GM12801 (cell line): ENCODE measurements around the gene APPL2.

Experiments used
- TF ChIP-seq, protein P1 (sequence below): IDR thresholded peaks from one replicate; pipeline ENCODE4 v1.5.1; 2011; ENCODE audit warnings: control low read depth; ENCODE audit not compliant: insufficient read length; ENCODE audit errors: extremely low read depth

Gene APPL2

DNA sequence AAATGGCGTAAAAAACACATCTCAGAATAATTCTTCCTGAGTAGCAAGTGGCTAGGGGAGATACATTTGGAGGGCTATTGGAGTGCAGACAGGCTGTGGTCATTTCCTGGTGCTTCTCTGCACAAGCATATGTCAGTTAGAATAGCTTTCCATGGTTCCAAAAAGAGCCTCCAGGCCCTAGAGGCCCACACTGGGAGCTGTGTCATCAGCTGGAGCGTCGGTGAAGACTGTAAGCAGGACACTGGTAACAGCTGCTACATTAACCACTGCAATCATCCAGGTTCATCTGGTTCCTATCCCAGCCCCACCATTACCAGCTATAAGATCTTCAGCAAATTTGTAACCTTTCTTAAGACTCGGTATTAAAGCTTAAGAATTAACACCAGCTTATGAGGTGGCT lies 31.7 kb upstream of the APPL2 start:
- TF ChIP-seq, protein P1, sequence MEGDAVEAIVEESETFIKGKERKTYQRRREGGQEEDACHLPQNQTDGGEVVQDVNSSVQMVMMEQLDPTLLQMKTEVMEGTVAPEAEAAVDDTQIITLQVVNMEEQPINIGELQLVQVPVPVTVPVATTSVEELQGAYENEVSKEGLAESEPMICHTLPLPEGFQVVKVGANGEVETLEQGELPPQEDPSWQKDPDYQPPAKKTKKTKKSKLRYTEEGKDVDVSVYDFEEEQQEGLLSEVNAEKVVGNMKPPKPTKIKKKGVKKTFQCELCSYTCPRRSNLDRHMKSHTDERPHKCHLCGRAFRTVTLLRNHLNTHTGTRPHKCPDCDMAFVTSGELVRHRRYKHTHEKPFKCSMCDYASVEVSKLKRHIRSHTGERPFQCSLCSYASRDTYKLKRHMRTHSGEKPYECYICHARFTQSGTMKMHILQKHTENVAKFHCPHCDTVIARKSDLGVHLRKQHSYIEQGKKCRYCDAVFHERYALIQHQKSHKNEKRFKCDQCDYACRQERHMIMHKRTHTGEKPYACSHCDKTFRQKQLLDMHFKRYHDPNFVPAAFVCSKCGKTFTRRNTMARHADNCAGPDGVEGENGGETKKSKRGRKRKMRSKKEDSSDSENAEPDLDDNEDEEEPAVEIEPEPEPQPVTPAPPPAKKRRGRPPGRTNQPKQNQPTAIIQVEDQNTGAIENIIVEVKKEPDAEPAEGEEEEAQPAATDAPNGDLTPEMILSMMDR: no peak

DNA sequence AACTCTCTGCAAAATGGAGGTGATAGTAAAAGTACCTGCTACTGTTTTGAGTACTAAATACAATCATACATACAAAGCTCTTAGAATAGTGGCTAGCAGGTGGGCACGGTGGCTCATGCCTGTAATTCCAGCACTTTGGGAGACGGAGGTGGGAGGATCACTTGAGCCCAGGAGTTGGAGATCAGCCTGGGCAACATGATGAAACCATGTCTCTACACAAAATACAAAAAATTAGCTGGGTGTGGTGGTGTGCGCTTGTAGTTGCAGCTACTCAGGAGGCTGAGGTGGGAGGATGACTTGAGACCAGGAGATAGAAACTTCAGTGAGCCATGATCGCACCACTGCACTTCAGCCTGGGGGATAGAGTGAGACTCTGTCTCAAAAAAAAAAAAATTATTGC lies 28.8 kb upstream of the APPL2 start:
- TF ChIP-seq, protein P1: no peak

DNA sequence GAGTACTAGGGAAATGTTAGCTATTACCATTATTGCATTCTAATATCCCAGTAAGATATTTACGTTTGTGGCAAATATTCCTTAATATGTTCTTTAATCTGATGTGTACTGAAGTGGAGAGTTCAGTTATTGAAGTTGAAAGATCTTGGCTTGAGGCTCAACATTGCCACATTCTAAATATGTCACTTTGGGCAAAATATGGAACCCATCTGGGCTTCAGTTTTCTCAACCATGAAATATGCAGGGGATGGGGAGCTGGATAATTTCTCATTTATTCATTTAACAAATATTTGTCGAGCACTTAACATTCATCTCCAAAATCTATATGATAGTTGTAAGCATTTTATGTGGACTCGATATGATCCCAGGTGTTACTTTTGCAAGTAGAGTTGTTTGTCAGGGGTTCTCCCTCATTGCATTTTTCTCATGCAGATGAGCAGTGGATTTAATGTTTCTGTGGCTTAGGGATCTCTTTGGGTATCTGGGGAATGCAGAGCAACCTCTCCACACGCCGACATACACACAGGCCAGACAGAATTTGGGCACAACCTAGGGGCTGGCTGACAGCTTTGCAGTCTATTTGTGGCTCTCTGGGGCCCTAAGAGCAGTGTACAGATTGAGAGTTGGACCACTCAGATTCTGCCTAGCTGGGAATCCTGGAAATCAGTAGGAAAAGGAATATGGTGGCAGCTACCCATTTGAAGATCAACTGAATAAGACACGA lies 26.6 kb upstream of the APPL2 start:
- TF ChIP-seq, protein P1: no peak

DNA sequence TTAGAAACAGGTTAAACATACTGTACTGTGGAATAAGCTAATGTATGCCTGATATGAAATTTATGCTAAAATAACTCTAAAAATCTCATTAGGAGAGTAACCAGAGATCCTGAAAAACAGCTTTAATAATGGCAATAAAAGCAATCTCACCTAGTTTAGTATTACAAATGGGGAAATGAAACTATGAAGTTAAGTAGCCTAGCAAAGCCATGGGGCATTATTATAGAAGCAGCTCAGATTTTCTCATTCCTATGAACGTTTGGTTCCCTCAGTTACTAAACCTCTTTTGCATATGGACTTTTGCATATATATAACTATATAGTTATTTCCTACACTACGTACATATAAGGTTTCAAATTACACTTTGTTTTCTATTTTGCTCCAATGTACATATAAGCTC lies 25.0 kb upstream of the APPL2 start:
- TF ChIP-seq, protein P1: no peak

DNA sequence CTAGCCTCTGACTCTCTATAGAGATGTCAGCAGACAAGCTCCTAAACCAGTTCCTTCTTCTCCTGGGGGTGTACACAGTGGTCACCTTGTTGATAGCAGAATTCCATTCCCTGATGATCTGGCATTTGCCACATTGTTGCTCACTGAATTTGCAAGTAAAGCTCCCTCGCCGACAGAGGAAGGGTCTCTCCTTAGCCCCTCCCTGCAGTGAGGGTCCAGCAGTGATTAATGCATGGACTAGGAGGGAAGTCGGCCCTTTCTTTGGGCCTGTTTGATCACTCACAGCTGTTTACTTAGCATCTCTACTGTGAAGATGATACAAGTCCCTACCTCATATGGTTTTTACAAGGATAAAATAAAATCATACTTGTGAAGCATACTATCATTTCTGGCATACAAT lies 23.3 kb upstream of the APPL2 start:
- TF ChIP-seq, protein P1: no peak

DNA sequence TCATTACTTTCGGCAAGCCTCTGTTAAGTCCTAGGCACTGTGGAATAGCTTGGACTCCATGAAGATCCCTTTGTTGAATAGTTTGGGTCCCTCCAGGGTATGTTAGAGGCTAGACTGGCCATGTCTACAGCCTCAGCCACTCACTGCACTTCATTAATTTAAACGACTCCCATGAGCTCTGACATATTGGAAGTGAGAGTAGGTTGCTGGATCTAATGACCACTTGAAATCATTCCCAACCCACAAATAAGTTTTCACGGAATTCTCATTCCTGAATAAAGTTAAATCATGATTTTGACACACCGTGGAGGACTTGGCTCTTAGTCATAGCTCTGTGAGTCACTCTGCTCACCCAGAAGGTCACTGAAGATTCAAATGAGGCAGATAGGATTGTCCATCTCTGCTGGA lies 21.4 kb upstream of the APPL2 start:
- TF ChIP-seq, protein P1: no peak

DNA sequence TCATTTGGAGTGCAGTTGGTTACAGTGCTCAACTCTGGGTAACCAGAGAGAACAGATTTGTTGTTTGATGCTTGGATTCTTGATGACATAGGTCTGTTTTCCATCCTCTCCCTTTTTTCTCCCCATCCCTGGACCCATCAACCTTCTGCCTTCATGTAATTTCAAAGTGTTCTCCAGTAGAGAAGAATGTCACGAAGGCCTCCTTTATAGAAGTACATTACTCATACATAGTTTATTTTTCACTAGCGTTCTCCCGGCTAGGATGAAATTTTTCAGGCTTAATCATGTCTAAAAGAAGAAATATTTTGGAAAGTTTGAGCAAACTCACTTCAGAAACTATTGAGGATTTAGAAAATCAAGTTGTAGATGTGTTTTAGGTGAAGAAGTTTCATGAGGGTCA lies 20.9 kb upstream of the APPL2 start:
- TF ChIP-seq, protein P1: no peak
